GM21447 (cell line): ENCODE data around the gene TWF2.
"Not testable (repeated sequence)": the region's sequence is repeated elsewhere in the genome, so short reads cannot be mapped to it uniquely, and the experiment has no call there.

Experiments
- ATAC-seq: cut with Tn5 transposase; IDR thresholded peaks from one replicate; pipeline ENCODE4 v1.9.1; 2021; ENCODE audit not compliant: unreplicated experiment

Gene TWF2

DNA sequence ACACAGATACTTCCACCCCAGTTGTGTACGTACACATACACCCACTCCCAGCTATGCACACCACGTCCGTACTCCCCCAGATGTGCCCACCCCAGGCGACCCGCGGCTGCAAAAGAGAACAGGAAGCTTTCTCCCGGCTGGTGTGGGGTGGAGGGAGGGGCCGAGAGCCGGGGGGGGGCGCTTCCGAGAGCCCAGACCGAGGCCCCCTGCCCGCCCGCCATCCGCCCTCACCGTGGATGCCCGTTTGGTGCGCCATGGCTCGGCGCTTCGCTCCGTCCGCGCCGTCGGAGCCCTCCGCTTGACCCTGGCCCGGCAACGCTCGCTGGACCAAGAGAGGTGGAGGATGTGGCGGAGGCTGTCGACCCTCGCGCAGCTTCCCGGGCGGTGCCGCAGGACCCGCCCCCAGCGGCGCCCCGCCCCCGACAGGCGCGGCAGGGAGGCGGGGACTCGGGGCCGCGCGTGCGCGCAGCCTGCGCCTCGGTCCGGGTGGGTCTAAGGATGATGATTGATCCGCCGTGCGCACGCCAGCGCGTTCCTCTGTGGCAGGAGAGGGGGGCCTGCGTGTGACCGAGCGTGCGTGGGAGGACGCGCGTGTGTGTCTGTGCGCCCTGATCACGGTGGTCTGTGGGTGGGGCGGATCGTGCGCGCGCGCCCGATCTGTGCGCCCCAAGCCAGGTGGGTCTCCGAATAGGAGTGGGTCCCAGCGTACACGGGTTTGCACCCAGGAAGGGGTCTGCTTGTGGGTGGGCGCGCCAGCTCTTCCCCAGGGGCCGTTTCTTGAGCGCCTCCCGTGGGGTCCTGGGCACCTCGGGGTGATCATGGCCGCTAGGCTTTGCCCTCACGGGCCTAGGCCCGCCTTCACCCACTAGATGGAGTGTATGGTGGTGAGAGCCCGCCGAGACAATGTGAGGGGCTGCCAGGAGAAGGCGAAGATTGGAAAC is at the start of gene TWF2:
Gene TWF2 (minus strand): TSS at position 398 of the 941 bp plus-strand sequence. CDS start 142 bp downstream, at position 256.
- ATAC-seq, result peak; percentile 64

DNA sequence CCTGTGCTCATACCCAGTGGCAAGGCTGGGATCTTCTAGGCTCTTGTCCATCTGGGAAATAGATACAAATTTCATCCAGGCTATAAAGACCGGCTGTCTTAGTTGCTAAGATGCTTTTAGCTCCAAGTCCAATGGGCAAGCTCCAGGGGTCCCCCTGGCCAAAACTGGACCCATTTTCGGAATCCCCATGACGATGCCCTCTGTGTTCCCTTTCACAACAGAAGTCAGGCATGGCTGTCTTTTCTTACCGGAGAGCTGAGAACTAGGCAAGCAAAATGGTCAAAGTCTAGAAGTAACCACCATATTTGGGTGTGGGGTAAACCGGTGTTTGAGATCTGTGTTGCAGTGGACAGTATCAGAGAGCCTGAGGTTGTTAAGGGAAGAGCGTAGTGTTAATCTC is 49.7 kb upstream of the TWF2 start:
- ATAC-seq, result no peak

DNA sequence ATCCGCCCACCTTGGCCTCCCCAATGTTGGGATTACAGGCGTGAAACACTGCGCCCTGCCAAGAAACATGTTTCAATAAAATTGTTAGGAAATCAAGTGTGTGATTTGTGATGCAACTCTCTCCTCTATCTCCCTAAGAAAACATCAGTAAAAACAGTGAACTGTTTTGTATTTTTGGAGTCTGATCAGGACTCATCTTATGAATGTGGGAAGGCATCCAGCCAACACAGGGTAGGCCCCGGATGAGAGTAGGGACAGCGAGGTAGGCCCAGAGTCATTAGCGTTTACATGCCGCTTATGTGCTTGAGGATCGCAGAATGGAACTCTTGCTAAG is 47.8 kb upstream of the TWF2 start:
- ATAC-seq, result no peak

DNA sequence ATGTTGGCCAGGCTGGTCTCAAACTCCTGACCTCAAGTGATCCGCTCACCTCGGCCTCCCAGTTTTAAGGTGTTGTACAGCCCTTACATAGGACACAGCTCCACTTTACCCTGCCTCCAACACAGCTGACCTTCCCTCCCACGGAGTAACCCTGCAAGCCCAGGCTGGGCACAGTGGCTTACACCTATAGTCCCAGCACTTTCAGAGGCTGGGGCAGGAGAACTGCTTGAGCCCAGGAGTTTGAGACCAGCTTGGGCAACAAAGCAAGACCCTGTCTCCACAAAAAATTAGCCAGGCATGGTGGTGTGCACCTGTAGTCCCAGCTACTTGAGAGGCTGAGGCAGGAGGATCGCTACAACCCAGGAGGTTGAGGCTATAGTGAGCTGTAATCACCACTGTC is 45.1 kb upstream of the TWF2 start:
- ATAC-seq, result not testable (repeated sequence)

DNA sequence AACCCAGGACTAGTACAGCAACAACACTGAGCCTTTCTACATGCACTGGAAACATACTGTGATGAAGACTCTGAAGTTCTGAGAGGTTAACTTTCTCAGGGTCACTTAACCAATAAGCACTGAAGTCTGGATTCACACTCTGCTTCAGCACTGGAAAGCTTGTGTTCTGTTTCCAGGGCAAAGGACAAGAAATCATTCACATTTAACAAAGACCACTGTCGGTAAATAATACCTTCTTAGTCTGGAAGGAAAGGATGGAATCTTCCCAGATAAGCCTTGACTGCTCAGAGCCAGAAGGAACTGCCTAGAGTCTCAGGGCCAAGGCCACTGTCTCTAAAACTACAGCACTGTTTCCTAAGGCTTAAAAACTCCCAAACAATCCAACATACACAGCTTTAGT is 44.3 kb upstream of the TWF2 start:
- ATAC-seq, result no peak

DNA sequence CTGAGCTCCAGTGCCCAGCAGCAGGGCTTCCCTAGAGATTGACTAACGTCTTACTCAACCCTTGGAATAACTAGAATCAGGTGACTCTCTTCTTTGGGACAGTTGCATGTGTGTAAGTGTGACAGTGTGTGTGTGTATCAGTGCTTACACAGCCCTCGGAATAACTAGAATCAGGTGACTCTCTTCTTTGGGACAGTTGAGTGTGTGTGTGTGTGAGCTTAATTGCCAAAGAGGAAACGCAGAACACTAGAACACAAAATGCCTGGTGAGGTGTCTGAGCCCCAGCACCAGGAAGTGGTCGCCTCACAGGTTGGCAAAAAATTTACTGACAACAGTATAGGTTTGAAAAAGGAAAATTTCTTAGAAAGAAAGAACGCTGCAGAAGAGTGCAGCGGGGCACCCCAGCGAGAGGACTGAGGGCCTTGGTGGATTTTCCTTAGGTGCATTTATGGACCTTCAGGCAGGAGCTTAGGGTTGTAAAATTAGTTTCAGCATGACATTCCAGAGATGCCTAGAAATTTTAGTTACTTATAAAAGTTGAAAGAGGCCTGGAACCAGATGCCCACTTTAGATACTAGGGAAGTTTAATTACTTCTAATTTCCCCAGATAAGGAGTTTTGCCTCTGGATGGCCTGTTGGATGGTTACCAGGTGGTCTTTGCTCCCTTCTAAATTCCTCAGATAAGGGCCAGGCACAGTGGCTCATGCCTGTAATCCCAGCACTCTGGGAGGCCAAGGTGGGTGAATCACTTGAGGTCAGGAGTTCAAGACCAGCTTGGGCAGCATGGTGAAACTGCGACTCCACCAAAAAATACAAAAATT is 43.2 kb upstream of the TWF2 start:
- no peak for ATAC-seq

DNA sequence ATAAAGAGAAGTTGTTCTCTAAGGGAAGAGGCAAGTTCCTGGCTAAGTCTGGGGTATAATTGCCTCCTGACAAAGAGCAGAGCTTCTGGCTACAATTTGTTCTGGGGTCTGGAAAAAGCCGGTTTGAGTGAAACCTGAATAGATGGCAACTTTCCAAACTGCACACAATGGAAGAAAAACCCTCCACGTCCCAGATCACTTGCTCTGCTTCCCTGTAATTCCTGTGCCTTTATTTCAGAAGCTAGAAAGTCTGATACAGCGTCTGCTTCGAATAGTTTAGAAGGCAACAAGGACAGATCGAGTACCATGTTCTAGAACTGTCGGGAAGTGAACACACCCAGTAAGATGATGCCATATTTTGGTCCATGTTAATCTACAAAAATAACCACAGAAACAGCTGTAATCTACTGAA is 41.1 kb upstream of the TWF2 start:
- ATAC-seq, result no peak

DNA sequence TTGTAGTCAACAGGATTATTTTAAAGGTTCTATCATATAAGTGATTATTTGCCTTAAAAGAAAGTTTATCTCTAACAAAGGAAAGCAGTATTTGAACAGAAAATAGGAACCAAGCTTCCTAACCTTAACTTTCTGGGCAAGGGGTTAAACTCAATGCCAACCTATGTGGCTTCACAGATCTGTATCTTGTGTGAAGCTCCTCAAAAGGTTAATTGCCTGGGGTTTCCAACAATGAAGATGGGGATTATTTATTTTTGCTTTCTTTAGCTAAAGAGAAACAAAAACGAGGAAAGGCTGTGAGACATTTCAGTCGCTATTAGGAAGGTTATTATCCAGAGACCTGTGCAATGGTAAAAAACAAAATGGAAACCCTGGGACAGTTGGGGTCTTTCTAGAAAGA is 40.6 kb upstream of the TWF2 start:
- ATAC-seq, result no peak

DNA sequence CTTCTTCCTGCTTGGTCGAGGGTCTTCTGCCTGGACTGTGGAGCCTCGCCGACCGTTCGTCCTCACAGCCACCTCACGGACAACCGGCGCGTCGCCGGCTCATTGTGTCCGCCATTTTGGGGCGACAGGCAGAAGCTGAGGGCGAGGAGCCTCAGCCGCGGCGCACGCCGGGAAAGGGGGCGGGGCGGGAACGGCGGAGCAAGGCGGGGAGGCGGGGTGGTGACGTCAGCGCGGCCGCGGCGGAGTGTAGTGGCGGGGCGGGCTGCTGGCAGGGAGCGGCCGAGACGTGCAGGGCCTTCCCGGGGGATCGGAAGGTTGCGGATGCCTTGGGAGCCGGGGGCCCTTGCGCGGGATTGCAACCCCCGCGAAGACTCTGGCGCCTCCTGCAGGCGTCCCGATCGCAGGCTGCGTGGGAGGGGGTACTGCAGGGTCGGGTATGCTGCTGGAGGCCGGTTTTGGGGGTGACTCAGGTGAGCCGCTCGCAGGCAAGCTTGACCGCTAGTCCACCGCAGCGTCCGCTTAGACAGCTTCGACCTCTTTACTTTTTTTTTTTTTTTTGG is 39.6 kb upstream of the TWF2 start, which contains the start of gene WDR82:
Gene WDR82 (minus strand): TSS at position 140 of the 560 bp plus-strand sequence. CDS start 288 bp downstream, outside the sequence.
- peak; percentile 82 for ATAC-seq

DNA sequence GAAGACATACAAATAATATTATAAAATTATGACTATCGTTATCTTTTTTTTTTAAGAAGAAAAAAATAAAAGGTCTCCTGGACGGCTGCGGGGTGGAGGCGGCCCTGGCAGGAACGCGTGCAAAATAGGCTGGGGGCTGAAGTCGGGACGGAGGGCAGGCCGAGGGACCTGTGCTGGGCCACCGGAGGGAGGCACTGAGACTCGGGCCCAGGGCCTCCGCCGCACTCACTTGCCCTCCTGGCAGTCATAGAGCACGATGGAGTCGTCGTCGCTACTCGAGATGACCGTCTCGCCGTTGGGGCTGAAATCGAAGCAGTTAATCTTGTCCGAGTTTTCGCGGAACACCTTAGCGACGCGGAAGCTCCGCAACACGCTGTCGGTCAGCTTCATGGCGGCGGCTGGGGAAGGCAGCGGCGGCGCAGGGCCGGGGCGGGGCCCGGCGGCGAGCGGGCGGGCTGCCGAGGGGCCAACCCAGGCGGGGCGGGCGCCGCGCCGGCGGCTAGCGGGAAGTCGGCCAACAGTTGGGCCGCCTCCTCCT is 39.1 kb upstream of the TWF2 start:
- peak; percentile 45 for ATAC-seq

DNA sequence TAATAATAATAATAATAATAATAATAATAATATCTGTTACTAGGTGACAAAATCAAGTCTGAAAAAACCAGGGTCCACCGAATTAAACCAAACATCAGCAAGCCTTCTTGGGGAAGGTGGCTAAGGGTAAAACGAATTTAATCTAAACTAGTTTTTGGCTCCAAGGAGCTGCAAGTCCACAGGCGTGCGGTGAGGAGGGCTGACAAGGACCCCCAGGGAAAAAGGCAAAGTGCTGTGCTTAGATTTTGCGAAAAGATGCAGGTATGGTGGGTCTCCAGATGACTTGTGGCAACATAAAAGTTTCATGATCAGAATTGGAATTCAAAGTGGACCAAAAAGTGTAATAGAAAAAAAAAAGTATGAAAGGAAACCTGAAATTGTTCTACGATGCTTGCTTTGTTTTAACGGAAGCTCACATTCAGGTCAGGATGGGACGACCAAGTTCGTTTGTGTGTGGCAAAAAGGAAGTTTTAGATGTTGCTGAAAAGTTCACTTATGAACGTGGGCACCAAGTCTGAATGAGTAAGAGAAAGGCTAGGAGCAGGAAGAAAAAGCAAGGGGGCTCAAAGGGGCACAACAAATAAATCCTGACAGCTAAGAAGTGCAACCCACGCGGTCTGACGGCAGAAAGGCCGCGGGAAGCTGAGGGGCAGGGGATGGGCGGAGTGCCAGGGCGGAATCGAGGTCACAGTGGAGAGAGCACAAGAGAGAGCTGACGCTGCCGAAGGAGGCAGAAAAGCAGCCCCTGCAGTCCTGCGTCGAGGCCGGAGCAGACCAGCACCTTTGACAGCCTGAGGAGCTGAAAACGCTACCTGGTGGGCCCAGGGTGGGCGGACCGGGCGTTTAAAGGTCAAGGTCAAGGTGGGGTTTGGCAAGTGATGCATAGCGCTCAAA is 38.4 kb upstream of the TWF2 start:
- ATAC-seq, result no peak

DNA sequence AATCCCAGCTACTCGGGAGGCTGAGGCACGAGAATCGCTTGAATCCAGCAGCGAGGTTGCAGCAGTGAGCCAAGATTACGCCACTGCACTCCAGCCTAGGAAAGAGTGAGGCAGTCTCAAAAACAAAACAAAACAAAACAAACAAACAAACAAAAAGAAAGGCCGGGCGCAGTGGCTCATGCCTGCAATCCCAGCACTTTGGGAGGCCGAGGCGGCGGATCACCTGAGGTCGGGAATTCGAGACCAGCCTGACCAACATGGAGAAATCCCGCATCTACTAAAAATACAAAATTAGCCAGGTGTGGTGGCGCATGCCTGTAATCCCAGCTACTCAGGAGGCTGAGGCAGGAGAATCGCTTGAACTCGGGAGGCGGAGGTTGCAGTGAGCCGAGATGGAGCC is 35.8 kb upstream of the TWF2 start:
- not testable (repeated sequence) for ATAC-seq

DNA sequence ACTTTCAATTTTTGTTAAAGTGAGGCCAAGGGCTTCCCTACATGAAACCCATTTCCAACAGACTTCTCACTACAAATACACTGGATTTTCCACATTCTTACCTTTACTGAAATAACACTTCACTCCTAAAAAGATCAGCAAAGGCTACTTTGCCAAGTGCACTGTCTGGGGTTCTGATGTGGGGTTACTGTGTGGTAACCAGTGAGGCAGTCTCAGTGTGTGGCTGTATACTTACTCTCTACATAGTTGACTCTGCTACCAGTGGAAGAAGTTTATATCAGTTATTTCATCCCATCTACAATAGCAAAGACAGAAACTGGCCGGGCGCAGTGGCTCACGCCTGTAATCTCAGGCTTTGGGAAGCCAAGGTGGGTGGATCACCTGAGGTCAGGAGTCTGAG is 33.9 kb upstream of the TWF2 start:
- ATAC-seq, result no peak

DNA sequence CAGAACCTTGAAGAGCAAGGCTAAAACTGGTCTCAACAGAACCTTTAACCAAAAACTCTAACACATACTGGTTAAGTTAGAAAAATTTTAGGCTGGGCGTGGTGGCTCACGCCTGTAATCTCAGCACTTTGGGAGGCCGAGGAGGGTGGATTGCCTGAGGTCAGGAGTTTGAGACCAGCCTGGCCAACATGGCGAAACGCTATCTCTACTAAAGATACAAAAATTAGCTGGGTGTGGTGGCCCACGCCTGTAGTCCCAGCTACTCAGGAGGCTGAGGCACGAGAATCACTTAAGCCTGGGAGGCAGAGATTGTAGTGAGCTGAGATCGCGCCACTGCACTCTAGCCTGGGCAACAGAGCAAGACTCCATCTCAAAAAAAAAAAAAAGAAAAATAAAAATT is 33.2 kb upstream of the TWF2 start:
- ATAC-seq, result not testable (repeated sequence)

DNA sequence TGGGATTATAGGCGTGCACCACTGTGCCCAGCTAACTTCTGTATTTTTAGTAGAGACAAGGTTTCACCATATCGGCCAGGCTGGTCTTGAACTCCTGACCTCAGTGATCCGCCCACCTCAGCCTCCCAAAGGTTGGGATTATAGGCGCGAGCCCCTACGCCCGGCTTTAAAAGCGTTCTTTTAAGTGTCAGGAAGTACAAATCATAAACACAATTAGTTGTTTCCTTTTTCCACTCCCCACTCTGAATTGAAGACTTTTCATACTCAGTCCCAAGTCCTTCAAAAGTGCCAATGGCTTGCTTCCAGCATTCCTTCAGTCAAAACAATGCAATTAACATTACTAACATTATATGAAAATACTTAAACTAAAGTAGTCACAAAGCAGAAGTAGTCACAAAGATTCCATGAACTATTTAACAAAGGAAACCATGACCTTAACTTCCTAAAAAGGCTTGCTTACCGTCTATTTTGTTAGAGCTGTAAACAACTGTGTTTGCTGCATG is 31.3 kb upstream of the TWF2 start:
- no peak for ATAC-seq

DNA sequence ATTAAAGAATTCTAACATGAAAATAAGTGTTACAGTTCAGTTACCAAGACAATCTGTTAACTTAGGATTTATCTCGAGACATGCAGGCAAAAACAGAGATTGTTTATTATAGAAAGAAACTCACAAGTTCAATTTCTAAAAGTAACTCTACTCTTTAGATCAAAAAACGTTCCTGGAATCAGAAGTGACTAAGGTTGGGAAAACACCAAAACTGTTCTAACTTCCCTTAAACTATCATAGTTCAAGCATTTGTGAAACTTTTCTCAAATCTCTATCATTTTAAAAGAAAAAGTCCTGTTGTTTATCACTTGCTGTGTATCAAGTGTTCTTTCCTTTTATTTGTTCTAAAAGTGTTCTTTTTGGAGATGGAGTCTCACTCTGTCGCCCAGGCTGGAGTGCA is 30.8 kb upstream of the TWF2 start:
- no peak for ATAC-seq

DNA sequence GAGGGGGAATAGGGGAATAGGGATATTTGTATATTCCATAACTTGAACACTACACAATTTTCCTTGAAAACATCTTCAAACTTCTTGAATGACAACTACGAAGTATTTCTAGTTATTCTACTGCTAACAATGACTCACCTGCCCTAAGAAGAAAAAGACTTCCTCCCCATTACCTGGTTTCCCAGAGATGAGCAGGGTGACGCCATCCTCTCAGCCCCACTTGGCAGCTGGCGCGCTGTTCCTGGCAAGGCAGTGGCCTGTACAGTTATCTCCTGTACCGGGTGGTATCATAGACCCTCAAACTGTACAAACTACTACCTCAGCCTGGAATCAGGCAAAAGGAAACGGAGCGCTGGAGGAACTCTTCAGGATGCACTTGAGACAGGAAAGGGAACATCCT is 29.1 kb upstream of the TWF2 start:
- ATAC-seq, result no peak

DNA sequence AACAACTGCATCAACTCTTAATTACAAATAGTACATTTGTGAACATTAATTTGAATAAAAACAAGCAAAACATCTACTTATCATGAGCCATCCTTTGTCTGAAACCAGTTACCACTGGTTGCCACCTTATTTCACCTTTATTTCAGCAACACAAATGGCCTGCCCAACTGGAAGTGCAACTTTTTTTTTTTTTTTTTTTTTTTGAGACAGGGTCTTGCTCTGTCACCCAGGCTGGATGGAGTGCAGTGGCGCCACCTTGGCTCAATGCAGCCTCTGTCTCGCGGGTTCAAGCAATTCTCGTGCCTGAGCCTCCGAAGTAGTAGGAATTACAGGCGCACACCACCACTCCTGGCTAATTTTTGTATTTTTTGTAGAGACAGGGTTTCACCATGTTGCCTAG is 26.4 kb upstream of the TWF2 start:
- ATAC-seq, result no peak

DNA sequence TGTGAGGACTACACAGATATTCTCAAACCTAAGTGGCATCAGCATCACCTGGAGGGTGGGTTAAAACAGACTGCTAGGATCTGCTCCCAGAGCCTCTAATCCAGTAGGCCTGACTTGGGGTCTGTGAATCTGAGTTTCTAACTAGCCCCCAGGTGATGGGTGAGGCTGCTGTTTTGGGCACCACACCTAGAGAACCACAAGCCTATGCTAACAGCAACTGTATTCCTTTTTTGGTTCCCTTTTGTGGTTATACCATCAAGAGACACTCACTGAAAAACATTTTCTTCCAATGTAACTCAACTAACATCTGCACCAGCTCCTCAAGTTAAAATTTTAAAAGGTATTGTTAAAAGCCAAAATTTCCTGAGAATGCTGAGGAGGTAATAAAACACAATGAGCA is 23.5 kb upstream of the TWF2 start:
- ATAC-seq, result no peak

DNA sequence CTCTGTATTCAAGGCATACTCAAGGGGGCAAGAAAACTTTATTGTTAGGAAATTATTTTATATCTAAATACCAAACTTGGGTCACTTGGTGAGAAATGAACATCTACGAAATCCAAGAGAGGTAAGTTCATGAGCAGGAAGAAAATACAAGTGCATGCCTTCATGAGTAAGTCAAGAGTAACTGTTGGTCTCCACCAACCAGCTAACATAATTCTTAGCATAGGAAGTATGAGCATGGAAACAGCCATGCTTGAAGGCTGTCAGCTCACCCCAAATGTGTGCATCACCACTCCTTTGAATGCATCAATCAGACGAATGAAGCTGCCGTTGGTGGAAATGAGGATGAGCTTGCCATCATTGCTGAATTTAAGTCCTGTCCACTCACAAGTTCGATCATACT is 20.5 kb upstream of the TWF2 start:
- ATAC-seq, result no peak
